GM12874 (cell line): ENCODE data around the gene STX12.

Experiments
- TF ChIP-seq, protein P1 (sequence below): IDR thresholded peaks from 2 replicates; pipeline ENCODE4 v1.5.1; 2011; ENCODE audit warnings: low read depth, mild to moderate bottlenecking, control low read depth, low read length, moderate library complexity; ENCODE audit not compliant: insufficient read depth

Gene STX12

DNA sequence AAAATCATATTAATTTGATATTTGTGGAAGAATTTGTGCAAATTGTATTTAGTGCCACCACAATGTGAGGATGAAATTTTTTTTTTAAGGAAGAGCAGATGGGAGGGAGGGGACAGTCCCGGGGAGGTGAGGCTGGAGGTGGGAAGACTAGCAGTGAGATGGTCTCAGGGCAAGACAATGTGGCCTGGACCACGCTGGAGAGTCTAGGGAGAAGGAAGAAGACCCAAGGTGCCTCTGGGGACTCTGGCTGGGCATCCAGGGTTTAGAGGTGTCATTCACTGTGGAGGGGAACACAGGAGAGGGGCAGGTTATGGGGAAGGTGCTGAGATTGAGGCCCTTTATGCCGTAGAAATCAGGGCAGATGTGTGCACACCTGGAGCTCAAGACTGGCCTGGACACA lies 89.0 kb downstream of the STX12 start:
- TF ChIP-seq, protein P1, sequence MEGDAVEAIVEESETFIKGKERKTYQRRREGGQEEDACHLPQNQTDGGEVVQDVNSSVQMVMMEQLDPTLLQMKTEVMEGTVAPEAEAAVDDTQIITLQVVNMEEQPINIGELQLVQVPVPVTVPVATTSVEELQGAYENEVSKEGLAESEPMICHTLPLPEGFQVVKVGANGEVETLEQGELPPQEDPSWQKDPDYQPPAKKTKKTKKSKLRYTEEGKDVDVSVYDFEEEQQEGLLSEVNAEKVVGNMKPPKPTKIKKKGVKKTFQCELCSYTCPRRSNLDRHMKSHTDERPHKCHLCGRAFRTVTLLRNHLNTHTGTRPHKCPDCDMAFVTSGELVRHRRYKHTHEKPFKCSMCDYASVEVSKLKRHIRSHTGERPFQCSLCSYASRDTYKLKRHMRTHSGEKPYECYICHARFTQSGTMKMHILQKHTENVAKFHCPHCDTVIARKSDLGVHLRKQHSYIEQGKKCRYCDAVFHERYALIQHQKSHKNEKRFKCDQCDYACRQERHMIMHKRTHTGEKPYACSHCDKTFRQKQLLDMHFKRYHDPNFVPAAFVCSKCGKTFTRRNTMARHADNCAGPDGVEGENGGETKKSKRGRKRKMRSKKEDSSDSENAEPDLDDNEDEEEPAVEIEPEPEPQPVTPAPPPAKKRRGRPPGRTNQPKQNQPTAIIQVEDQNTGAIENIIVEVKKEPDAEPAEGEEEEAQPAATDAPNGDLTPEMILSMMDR = no peak

DNA sequence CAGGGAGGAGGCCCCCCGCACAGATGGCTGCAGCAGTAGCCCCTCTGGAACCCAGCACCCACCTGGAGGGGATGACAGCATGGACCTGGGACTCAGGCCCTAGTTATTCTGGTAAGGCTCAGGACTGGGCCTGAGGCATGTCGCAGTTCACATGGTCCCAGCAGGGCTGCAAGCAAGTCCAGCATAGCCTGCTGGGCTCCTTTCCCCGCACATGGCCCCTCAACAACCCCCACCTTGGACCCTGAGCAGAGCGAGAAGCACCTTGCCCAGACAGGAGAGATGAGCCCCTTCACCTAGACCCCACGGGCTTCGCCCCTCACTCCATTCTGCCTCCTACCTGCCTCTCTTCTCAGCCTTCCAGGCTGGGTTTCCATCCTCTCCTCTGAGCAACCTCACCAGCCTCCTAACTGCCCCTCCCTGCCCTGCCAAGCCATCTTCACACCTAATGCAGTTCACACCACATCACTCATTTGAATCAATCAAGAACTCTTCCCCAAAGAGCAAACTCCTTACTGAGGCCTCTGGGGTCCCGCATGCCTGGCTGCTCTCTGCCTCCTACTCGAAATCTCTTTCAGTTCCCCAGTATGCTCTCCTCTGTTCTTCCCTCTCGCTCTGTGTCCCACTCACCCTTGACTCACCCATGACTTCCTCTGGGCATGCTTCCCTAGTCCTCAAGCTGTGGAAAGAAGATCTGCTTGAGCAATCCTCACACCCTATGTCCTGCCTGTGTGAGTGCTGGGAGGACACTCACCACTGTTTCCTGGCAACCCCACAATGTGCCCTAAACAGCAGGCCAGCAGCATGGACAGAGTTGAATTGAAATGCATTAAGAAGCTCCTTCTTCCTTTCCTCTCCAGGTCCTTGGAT lies 89.9 kb downstream of the STX12 start:
- TF ChIP-seq, protein P1 = no peak

DNA sequence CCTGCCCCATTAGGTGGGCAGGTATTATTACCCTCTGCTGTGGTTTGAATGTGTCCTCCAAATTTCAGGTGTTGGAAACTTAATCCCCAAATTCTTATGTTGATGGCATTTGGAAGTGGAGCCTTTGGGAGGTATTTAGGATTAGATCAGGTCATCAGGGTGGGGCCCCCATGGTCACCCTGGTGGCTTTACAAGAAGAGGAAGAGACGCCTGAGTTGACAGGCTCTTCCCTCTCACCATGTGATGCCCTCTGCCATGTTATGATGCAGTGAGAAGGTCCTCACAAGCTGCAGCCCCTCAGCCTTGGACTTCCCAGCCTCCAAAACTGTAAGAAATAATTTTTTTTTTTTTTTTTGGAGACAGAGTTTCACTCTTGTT lies 90.5 kb downstream of the STX12 start:
- TF ChIP-seq, protein P1 = no peak

DNA sequence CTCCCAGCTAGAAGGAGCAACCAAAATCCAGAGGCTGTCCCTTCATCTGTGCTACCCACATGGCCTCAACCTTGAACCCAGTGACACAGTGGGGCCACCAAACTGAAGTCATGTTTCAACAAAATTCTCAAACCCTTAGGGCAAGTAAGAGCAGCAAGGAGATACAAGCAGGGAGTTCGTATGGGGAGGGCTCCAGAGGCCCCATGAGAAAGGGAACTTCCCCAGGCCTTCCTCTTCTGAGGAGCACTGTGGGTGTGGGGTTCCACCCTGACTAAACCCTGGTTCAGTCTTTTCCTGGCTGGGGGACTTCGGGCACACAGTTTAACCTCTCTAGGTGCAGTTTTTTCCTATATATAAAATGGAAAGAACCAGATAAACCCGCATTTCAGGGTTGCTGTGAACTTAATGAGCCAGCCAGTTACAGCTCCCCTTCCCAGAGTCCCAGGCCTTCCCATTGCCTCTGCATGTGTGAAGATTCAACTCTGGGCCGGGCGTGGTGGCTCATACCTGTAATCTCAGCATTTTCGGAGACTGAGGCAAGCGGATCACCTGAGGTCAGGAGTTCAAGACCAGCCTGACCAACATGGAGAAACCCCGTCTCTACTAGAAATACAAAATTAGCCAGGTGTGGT lies 91.4 kb downstream of the STX12 start:
- TF ChIP-seq, protein P1 = no peak

DNA sequence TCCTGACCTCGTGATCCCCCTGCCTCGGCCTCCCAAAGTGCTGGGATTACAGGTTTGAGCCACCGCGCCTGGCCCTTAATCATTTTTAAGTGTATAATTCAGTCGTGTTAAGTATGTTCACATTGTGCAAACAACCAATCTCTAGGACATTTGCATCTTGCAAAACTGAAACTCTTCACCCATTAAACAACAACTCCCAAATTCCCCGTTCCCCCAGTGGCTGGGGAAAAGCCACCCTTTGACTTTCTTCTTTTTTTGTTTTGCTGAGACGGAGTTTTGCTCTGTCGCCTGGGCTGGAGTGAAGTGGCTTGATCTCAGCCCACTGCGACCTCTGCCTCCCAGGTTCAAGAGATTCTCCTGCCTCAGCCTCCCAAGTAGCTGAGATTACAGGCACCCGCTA lies 92.8 kb downstream of the STX12 start:
- TF ChIP-seq, protein P1 = no peak

DNA sequence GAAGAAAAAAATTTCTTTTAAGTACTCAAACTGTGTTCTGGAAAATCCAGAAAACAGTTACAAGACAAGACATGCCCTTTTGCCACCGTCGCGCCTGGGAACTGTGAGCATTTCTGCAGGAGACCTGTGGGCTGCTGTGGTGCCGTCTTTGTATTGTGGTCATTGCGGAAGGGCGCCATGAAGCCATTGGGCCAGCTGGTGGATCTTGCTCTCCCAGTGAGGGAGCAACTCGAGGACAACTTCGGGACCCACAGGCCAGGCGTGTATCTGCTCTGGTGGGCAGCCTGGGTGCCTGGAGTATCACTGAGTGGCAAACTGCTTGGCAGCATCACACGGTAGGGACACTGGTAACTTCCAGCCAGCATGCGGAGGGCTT lies 95.5 kb downstream of the STX12 start:
- TF ChIP-seq, protein P1 = no peak

DNA sequence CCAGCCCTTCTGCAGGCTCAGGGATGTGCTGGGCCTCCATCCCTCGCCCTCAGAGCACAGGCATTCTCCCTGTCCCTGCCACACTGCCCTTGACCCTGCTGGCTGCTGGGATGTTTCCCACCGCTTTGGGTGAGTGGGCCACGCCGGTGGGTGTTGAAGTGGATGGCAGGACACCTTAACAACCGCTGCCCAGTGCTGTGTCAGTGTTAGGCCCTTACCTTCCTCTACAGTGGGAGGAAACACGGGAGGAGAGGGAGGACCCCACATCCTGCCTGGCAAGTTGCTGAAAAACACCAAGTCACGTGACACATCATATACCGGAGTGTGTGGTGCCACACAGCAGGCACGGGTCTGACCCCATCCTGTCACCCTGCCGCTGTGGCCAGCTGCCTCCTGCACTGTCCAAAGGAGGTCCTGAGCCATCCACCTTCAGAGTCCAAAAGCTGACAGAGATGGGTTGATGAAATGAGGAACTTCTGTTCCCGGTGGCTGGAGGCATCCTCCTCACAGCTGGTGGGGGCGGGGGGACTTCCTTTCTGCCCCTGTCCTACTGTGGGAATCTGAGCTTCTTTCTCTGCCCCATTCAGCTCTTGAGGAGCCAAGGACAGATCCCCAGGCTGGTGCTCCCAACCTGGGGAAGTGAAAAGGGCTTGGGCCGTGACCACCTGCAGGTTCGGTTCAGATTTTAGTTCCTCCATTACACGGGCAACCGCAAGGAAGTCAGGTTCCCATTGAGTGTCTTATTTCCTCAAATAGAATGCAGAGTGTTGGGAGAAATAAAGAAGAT lies 96.1 kb downstream of the STX12 start:
- TF ChIP-seq, protein P1 = no peak
